ENCODE results near the gene INPP5A.

INPP5A gene

GRCh38 chr10:132829403-132829802 lies 291.8 kb downstream of the INPP5A start:
- FAIRE-seq (no peak), DNase-seq (ENCODE audit: low spot score) (no peak)

GRCh38 chr10:132832186-132832969 lies 294.8 kb downstream of the INPP5A start:
- FAIRE-seq (no peak), DNase-seq (ENCODE audit: low spot score) (no peak)
